SJCRH30 (cell line): ENCODE measurements around the gene ALDH1A3. TPM values are rescaled to one million over a fixed set of nuclear protein-coding genes. Genes with fewer than 3 reads are reported as not detected.

Source experiments
- DNase-seq, 2 experiments: peaks; one replicate each; pipeline ENCODE4 v3.0.0-alpha.2; 2015 to 2020
- H3K27ac ChIP-seq: fragments of 250-450 bp; sonication (Bioruptor Pico); 2 replicates; pipeline ENCODE4 v1.5.1; 2020; ENCODE audit warnings: mild to moderate bottlenecking, moderate library complexity
- H3K27me3 ChIP-seq: fragments of 250-450 bp; sonication (Bioruptor Pico); 2 replicates; pipeline ENCODE4 v1.5.1; 2020; ENCODE audit warnings: mild to moderate bottlenecking, moderate library complexity
- H3K36me3 ChIP-seq: fragments of 250-450 bp; sonication (Bioruptor Pico); 2 replicates; pipeline ENCODE4 v1.5.1; 2020; ENCODE audit warnings: mild to moderate bottlenecking, moderate library complexity
- H3K4me1 ChIP-seq: fragments of 250-450 bp; sonication (Bioruptor Pico); 2 replicates; pipeline ENCODE4 v1.5.1; 2020; ENCODE audit warnings: mild to moderate bottlenecking, moderate library complexity
- H3K4me3 ChIP-seq: fragments of 250-450 bp; sonication (Bioruptor Pico); 2 replicates; pipeline ENCODE4 v1.5.1; 2020; ENCODE audit warnings: mild to moderate bottlenecking, moderate library complexity
- H3K9me3 ChIP-seq: fragments of 250-450 bp; sonication (Bioruptor Pico); replicated peaks from 2 replicates; pipeline ENCODE4 v1.5.1; 2020; ENCODE audit warnings: mild to moderate bottlenecking, moderate library complexity
- total RNA-seq: library from RNA; depleted of rRNA; stranded (reverse); fragments of >200 nt; shearing (Covaris generic); gene quantifications from 2 replicates; pipeline ENCODE4 v1.2.3, GENCODE V29; 2014

Gene ALDH1A3
- total RNA-seq, 1 experiment from 2014 or later = 154 TPM

- Histone ChIP-seq H3K4me1 (peaks cover 42% of the 10 kb centered on the region), H3K36me3 (no peaks in the 10 kb centered on the region), H3K27ac (peak overlapping the region; percentile 16; the same call in 1 of the 2 replicates), H3K4me3 (no peak overlapping the region), H3K27me3 (no peaks in the 10 kb centered on the region), H3K9me3 (no peaks in the 10 kb centered on the region)
- DNase-seq = peak in 1 of 2 experiments; percentile 42
Measured at GRCh38 chr15:100867433-100867832, 12.2 kb upstream of the ALDH1A3 start.

GRCh38 chr15:100869151-100869999 is 10.3 kb upstream of the ALDH1A3 start:
- peak; percentile 49 to 65 for DNase-seq
- Histone ChIP-seq H3K27me3 (no peaks in the 10 kb centered on the region), H3K36me3 (no peaks in the 10 kb centered on the region), H3K4me1 (peaks cover 26% of the 10 kb centered on the region), H3K9me3 (no peaks in the 10 kb centered on the region), H3K27ac (no peak overlapping the region), H3K4me3 (no peak overlapping the region)

- Histone ChIP-seq H3K4me1 (no peaks in the 10 kb centered on the region), H3K9me3 (no peaks in the 10 kb centered on the region), H3K4me3 (no peak overlapping the region), H3K27ac (no peak overlapping the region), H3K36me3 (no peaks in the 10 kb centered on the region), H3K27me3 (no peaks in the 10 kb centered on the region)
- DNase-seq = peak; percentile 69 to 92
Measured at GRCh38 chr15:100873029-100873677, 6.5 kb upstream of the ALDH1A3 start.

GRCh38 chr15:100875495-100875894 is 4.1 kb upstream of the ALDH1A3 start:
- Histone ChIP-seq H3K9me3 (no peaks in the 10 kb centered on the region), H3K27me3 (no peaks in the 10 kb centered on the region), H3K4me1 (no peaks in the 10 kb centered on the region), H3K36me3 (no peaks in the 10 kb centered on the region), H3K4me3 (no peak overlapping the region), H3K27ac (no peak overlapping the region)
- DNase-seq = no peak

- H3K36me3 ChIP-seq = no peaks in the 10 kb centered on the region
- no peak overlapping the region for H3K27ac ChIP-seq
- no peaks in the 10 kb centered on the region for H3K9me3 ChIP-seq
- no peaks in the 10 kb centered on the region for H3K27me3 ChIP-seq
- no peaks in the 10 kb centered on the region for H3K4me1 ChIP-seq
- H3K4me3 ChIP-seq = no peak overlapping the region
- no peak for DNase-seq
Measured at GRCh38 chr15:100875976-100876375, 3.7 kb upstream of the ALDH1A3 start.

- Histone ChIP-seq H3K4me3 (no peak overlapping the region), H3K4me1 (no peaks in the 10 kb centered on the region; the same call in 1 of the 2 replicates), H3K27ac (no peak overlapping the region), H3K27me3 (no peaks in the 10 kb centered on the region), H3K9me3 (no peaks in the 10 kb centered on the region), H3K36me3 (no peaks in the 10 kb centered on the region)
- DNase-seq = no peak
Measured at GRCh38 chr15:100877551-100877950, 2.1 kb upstream of the ALDH1A3 start.

GRCh38 chr15:100878130-100878529 is 1.5 kb upstream of the ALDH1A3 start:
- Histone ChIP-seq H3K36me3 (no peaks in the 10 kb centered on the region), H3K9me3 (no peaks in the 10 kb centered on the region), H3K4me3 (no peak overlapping the region), H3K27me3 (no peaks in the 10 kb centered on the region), H3K4me1 (peaks cover under 1% of the 10 kb centered on the region; the same call in 1 of the 2 replicates), H3K27ac (no peak overlapping the region)
- DNase-seq = no peak

- H3K27me3 ChIP-seq = no peaks in the 10 kb centered on the region
- peak overlapping the region; percentile 77 for H3K4me3 ChIP-seq
- no peaks in the 10 kb centered on the region for H3K36me3 ChIP-seq
- no peak for DNase-seq
- no peaks in the 10 kb centered on the region for H3K9me3 ChIP-seq
- H3K4me1 ChIP-seq = peaks cover 2% of the 10 kb centered on the region; the same call in 1 of the 2 replicates
- no peak overlapping the region for H3K27ac ChIP-seq
Measured at GRCh38 chr15:100878648-100879047, 983 bp upstream of the ALDH1A3 start.

- Histone ChIP-seq H3K27me3 (no peaks in the 10 kb centered on the region), H3K36me3 (no peaks in the 10 kb centered on the region), H3K4me3 (peak overlapping the region; percentile 77), H3K4me1 (peaks cover 2% of the 10 kb centered on the region; the same call in 1 of the 2 replicates), H3K27ac (no peak overlapping the region), H3K9me3 (no peaks in the 10 kb centered on the region)
- DNase-seq = no peak
Measured at GRCh38 chr15:100879061-100879463, 569 bp upstream of the ALDH1A3 start.

- Histone ChIP-seq H3K27ac (peak overlapping the region; percentile 38; the same call in 1 of the 2 replicates), H3K36me3 (peaks cover 2% of the 10 kb centered on the region; the same call in 1 of the 2 replicates), H3K4me3 (peak overlapping the region; percentile 77), H3K9me3 (no peaks in the 10 kb centered on the region), H3K27me3 (no peaks in the 10 kb centered on the region), H3K4me1 (peaks cover 2% of the 10 kb centered on the region; the same call in 1 of the 2 replicates)
- DNase-seq = peak; percentile 45 to 47
Measured at GRCh38 chr15:100880139-100880896, 687 bp downstream of the ALDH1A3 start.

- Histone ChIP-seq H3K36me3 (peaks cover 4% of the 10 kb centered on the region; the same call in 1 of the 2 replicates), H3K27ac (peak overlapping the region; percentile 38; the same call in 1 of the 2 replicates), H3K4me1 (peaks cover 2% of the 10 kb centered on the region; the same call in 1 of the 2 replicates), H3K9me3 (no peaks in the 10 kb centered on the region), H3K4me3 (peak overlapping the region; percentile 77), H3K27me3 (no peaks in the 10 kb centered on the region)
- DNase-seq = no peak
Measured at GRCh38 chr15:100880897-100881242, 1.2 kb downstream of the ALDH1A3 start.

GRCh38 chr15:100881573-100882336 is 2.1 kb downstream of the ALDH1A3 start:
- Histone ChIP-seq H3K27ac (no peak overlapping the region), H3K27me3 (no peaks in the 10 kb centered on the region), H3K9me3 (no peaks in the 10 kb centered on the region), H3K36me3 (peaks cover 4% of the 10 kb centered on the region; the same call in 1 of the 2 replicates), H3K4me1 (peaks cover 2% of the 10 kb centered on the region; the same call in 1 of the 2 replicates), H3K4me3 (peak overlapping the region; percentile 77)
- DNase-seq = peak in 1 of 2 experiments; percentile 40

GRCh38 chr15:100885116-100885515 is 5.5 kb downstream of the ALDH1A3 start:
- H3K27ac ChIP-seq = no peak overlapping the region

GRCh38 chr15:100885811-100886210 is 6.2 kb downstream of the ALDH1A3 start:
- H3K4me3 ChIP-seq = no peak overlapping the region
- peaks cover 21% of the 10 kb centered on the region for H3K4me1 ChIP-seq
- no peaks in the 10 kb centered on the region for H3K9me3 ChIP-seq
- peaks cover 24% of the 10 kb centered on the region for H3K36me3 ChIP-seq
- no peaks in the 10 kb centered on the region for H3K27me3 ChIP-seq
- no peak overlapping the region for H3K27ac ChIP-seq
- DNase-seq = no peak

More at GRCh38 chr15:100885116-100885515, 5.5 kb downstream of the ALDH1A3 start:
- Histone ChIP-seq H3K9me3 (no peaks in the 10 kb centered on the region), H3K36me3 (peaks cover 20% of the 10 kb centered on the region), H3K4me3 (no peak overlapping the region), H3K27me3 (no peaks in the 10 kb centered on the region), H3K4me1 (peaks cover 16% of the 10 kb centered on the region)
- DNase-seq = no peak
